H1 (cell line): Measurements from ENCODE around the gene ZFP82. TPM values are rescaled to one million over a fixed set of nuclear protein-coding genes. Genes with fewer than 3 reads are reported as not detected.
A peak's percentile ranks its signal among the peaks of the same experiment; 100 is the strongest.

Experiments
- CTCF ChIP-seq, 3 experiments: IDR thresholded peaks; 1 replicate in 2 of 3; 2 replicates in 1 of 3; pipeline versions ENCODE4 v1.5.1 to v1.6.1; 2011; ENCODE audit warnings: low read length in 3 of 3, mild to moderate bottlenecking in 3 of 3, inconsistent platforms in 2 of 3, low read depth in 1 of 3, moderate library complexity in 1 of 3; ENCODE audit not compliant: insufficient read depth in 1 of 3; ENCODE audit errors: control extremely low read depth in 1 of 3
- EGR1 ChIP-seq: IDR thresholded peaks from 2 replicates; pipeline ENCODE4 v1.6.1; 2011; ENCODE audit warnings: low read depth, low read length, borderline replicate concordance
- polyA plus RNA-seq, 7 experiments: library from polyadenylated mRNA; depleted of rRNA in 3 of 7; stranded (reverse) in 5 of 7; unstranded in 2 of 7; fragments of >200 nt in 5 of 7; fragments of 200-250 nt in 2 of 7; gene quantifications; 1 replicate in 5 of 7; 2 replicates in 1 of 7; 4 replicates in 1 of 7; pipeline versions ENCODE4 v1.2.1 to v1.2.3, GENCODE V29; 2011 to 2013; ENCODE audit warnings: missing spikeins in 2 of 7, mixed read lengths in 2 of 7
- total RNA-seq: library from RNA; stranded (reverse); fragmentation: NEBNext Ultra II Directional; extraction: Animal tissue kit (Norgen Biotek cat#: 25700); gene quantifications from 2 replicates; pipeline ENCODE4 v1.2.1, GENCODE V29; 2021

Gene ZFP82
- total and polyA plus RNA-seq, 2 of the 8 experiments (the other 6 are each of a cell fraction or from before 2014, with no cell fraction given) = 4.8 to 16.5 TPM

- peak in 1 of 3 experiments; percentile 12; a peak in 1 of 4 replicates for TF ChIP-seq CTCF (IDR thresholded peaks at IDR 0.05; ENCODE audit: control extremely low read depth in 1 of 3, insufficient read depth in 1 of 3, low read depth in 1 of 3, low read length in 3 of 3)
- TF ChIP-seq EGR1 = no peak
- TF ChIP-seq, all 59 proteins: peak for 7
These were observed 2.7 kb upstream of the ZFP82 start (continued) for GRCh38 chr19:36420961-36421748.
